ENCODE data around the gene FIG4. TPM values are rescaled to one million over a fixed set of nuclear protein-coding genes. Genes with fewer than 3 reads are reported as not detected.
A peak's percentile ranks its signal among the peaks of the same experiment; 100 is the strongest.

FIG4 gene
- total RNA-seq, 4 donors from 2014 or later: 12.5 to 23.0 (median 19.3) TPM

DNA sequence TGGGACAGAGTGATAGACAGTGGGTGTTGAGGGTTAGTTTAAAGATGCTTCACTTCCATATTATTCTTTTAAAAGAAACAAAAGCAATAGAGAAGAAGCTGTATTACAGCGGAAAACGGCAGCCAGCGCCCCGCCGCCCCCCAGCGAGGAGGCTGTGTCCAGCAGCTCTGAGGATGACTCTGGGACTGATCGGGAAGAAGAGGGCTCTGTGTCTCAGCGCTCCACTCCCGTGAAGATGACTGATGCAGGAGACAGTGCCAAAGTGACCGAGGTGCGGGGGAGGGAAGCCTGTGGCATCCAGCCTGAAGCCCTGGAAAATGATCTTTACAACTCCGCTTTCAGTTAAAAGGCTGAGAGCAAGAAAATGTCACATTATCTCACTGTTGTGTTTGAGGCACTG, 100.2 kb downstream of the FIG4 start:
- WGBS, 2 donors (ENCODE audit: low coverage in 1 of 2): 50 to 82% methylated on average over 2 to 12 of the region's 12 CpGs
- peak overlapping the region in 1 of 4 donors; percentile 32 for H3K27ac ChIP-seq
- H3K9me3 ChIP-seq: no peaks in the 10 kb centered on the region
- no peaks in the 10 kb centered on the region for H3K27me3 ChIP-seq
- H3K4me1 ChIP-seq: peaks cover 0 to 19% (median 4%) of the 10 kb centered on the region in 3 donors
- H3K4me3 ChIP-seq: no peak overlapping the region
- no peak for ATAC-seq
- TF ChIP-seq EP300 (IDR thresholded peaks at IDR 0.05): no peak
- no peak for TF ChIP-seq POLR2AphosphoS5 (IDR thresholded peaks at IDR 0.05)
- no peak for TF ChIP-seq POLR2A (IDR thresholded peaks at IDR 0.05)
- TF ChIP-seq, protein P1, sequence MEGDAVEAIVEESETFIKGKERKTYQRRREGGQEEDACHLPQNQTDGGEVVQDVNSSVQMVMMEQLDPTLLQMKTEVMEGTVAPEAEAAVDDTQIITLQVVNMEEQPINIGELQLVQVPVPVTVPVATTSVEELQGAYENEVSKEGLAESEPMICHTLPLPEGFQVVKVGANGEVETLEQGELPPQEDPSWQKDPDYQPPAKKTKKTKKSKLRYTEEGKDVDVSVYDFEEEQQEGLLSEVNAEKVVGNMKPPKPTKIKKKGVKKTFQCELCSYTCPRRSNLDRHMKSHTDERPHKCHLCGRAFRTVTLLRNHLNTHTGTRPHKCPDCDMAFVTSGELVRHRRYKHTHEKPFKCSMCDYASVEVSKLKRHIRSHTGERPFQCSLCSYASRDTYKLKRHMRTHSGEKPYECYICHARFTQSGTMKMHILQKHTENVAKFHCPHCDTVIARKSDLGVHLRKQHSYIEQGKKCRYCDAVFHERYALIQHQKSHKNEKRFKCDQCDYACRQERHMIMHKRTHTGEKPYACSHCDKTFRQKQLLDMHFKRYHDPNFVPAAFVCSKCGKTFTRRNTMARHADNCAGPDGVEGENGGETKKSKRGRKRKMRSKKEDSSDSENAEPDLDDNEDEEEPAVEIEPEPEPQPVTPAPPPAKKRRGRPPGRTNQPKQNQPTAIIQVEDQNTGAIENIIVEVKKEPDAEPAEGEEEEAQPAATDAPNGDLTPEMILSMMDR (IDR thresholded peaks at IDR 0.05): no peak
- peaks cover 0 to 34% of the 10 kb centered on the region in 2 donors for H3K36me3 ChIP-seq

DNA sequence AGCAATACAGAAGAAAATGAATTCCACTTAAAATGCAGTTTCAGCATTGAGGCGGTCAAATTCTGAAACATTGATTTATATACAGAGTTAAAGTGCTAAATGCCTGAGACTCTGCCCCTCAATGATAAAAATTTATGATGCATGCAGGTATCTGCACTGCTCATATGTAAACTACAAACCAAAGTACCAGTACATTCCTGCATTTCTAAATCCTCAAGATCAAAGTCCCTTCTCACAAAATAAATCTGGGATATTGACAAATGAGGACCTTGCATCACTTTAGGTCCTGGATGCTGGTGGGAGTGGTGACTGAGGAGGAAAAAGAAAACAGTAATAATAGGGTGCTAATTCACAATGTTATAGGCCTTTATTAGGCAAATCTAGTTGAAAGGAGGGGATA, 101.9 kb downstream of the FIG4 start:
- H3K27ac ChIP-seq: peak overlapping the region in 3 of 4 donors; percentile 28 to 61 (median 50)
- WGBS, 2 donors (ENCODE audit: low coverage in 1 of 2): 90 to 100% methylated on average over 1 of the region's 1 CpG
- H3K4me1 ChIP-seq: peaks cover 0 to 19% (median 4%) of the 10 kb centered on the region in 3 donors
- H3K27me3 ChIP-seq: no peaks in the 10 kb centered on the region
- TF ChIP-seq, protein P1 (IDR thresholded peaks at IDR 0.05): no peak
- TF ChIP-seq EP300 (IDR thresholded peaks at IDR 0.05) (no peak), POLR2A (IDR thresholded peaks at IDR 0.05) (no peak), POLR2AphosphoS5 (IDR thresholded peaks at IDR 0.05) (no peak)
- H3K36me3 ChIP-seq: peaks cover 0 to 37% of the 10 kb centered on the region in 2 donors
- no peak overlapping the region for H3K4me3 ChIP-seq
- H3K9me3 ChIP-seq: no peaks in the 10 kb centered on the region
- ATAC-seq: no peak

DNA sequence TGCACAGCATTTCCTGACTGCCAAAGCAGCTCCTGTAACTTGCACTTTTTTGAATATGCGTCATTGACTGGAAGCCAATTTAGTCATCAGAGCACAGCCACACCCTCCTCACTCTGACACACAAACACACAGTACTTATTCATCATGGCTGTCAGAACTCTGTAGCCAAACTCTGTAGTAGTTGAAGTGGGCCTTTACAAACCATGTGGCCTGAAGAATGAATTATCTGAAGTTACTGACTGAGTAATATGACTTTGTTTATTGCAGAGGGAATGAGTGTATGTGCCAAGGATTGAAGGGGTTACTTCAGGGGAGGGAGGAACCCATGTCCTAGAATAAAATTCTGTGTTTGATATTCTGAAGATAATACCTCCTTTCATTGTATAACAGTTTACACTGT, 102.7 kb downstream of the FIG4 start:
- TF ChIP-seq, protein P1 (IDR thresholded peaks at IDR 0.05): no peak
- TF ChIP-seq POLR2A (IDR thresholded peaks at IDR 0.05): no peak
- peak; percentile 32 for TF ChIP-seq POLR2AphosphoS5 (IDR thresholded peaks at IDR 0.05)
- peak; percentile 91 for ATAC-seq
- no peaks in the 10 kb centered on the region for H3K9me3 ChIP-seq
- peak overlapping the region in 3 of 4 donors; percentile 61 to 72 (median 64) for H3K27ac ChIP-seq
- H3K36me3 ChIP-seq: peaks cover 0 to 38% of the 10 kb centered on the region in 2 donors
- no peak overlapping the region for H3K4me3 ChIP-seq
- peaks cover 0 to 19% (median 4%) of the 10 kb centered on the region in 3 donors for H3K4me1 ChIP-seq
- WGBS, 2 donors (ENCODE audit: low coverage in 1 of 2): 0 to 10% methylated on average over 1 of the region's 1 CpG
- H3K27me3 ChIP-seq: no peaks in the 10 kb centered on the region

DNA sequence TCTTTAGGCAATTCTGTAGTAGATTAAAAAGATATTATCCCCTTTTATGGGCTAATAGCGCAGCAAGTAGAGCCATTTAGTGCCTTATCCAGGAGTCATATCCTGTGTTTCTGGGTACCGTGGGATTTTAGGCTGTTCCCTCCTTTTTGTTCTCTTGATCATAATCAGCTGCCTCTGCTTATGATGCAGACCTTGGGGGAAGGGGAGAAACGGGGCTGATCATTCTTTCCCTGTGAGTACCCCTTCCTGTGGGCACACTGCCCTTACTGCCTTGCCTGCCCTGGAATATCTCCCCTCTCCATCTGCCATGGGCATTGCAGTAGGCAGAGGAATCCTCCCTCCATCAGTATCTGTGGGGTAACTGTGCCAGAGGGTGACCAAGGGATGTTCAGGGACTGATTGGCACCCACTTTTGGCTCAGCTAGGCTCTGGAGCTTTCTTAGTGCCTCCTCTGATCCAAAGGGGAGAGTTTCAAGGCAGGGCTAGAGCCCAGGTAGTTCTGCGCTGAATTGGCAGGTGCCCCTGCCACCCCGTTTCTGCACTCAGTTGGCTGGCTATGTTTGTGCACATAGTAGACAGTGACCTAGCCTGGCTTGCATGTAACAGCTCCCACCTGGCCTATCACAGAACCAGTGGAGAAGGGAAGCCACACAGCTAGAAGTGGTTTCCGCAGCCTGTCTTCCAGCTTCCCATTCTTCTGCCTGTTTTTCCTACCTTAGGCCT, 103.3 kb downstream of the FIG4 start:
- H3K27ac ChIP-seq: peak overlapping the region in 3 of 4 donors; percentile 61 to 72 (median 64)
- no peak for ATAC-seq
- TF ChIP-seq, protein P1 (IDR thresholded peaks at IDR 0.05): no peak
- TF ChIP-seq POLR2AphosphoS5 (IDR thresholded peaks at IDR 0.05): no peak
- TF ChIP-seq POLR2A (IDR thresholded peaks at IDR 0.05): no peak
- TF ChIP-seq EP300 (IDR thresholded peaks at IDR 0.05): no peak
- H3K4me1 ChIP-seq: peaks cover 0 to 19% (median 4%) of the 10 kb centered on the region in 3 donors
- no peaks in the 10 kb centered on the region for H3K27me3 ChIP-seq
- no peaks in the 10 kb centered on the region for H3K9me3 ChIP-seq
- H3K4me3 ChIP-seq: no peak overlapping the region
- 42 to 78% methylated on average over 3 to 4 of the region's 6 CpGs for WGBS, 2 donors (ENCODE audit: low coverage in 1 of 2)
- peaks cover 0 to 38% of the 10 kb centered on the region in 2 donors for H3K36me3 ChIP-seq

Measured in gastroesophageal sphincter (tissue), 4 donors.